Mesodermal cell (in vitro differentiated cells): ENCODE measurements around the gene NDUFA3.

Experiments used
- H3K27ac ChIP-seq: 2 replicates; pipeline ENCODE4 v1.7.0; 2013; ENCODE audit warnings: mild to moderate bottlenecking, low read depth, low read length, moderate library complexity; ENCODE audit not compliant: severe bottlenecking
- H3K36me3 ChIP-seq: 2 replicates; pipeline ENCODE4 v1.7.1; 2013; ENCODE audit warnings: mild to moderate bottlenecking, low read length, moderate library complexity; ENCODE audit not compliant: control insufficient read depth, insufficient read depth
- H3K4me1 ChIP-seq: one replicate; pipeline ENCODE4 v1.7.1; 2013; ENCODE audit warnings: mild to moderate bottlenecking, low read length; ENCODE audit not compliant: insufficient read depth, control insufficient read depth, poor library complexity, severe bottlenecking
- H3K4me3 ChIP-seq: 2 replicates; pipeline ENCODE4 v1.7.0; 2013; ENCODE audit warnings: low read length, control low read depth, mild to moderate bottlenecking; ENCODE audit not compliant: insufficient read depth, poor library complexity, severe bottlenecking; ENCODE audit errors: extremely low read depth
- H3K9me3 ChIP-seq: 2 replicates; pipeline ENCODE4 v1.7.1; 2013; ENCODE audit warnings: mild to moderate bottlenecking, low read length, moderate library complexity; ENCODE audit not compliant: control insufficient read depth
- WGBS, 2 experiments: methylation state at CpG; one replicate each; pipeline ENCODE4 v1.1.5; 2013; ENCODE audit warnings: missing lambda C conversion rate in 2 of 2; ENCODE audit not compliant: insufficient coverage in 2 of 2; 5-methylcytosine and 5-hydroxymethylcytosine counted together

Gene NDUFA3

DNA sequence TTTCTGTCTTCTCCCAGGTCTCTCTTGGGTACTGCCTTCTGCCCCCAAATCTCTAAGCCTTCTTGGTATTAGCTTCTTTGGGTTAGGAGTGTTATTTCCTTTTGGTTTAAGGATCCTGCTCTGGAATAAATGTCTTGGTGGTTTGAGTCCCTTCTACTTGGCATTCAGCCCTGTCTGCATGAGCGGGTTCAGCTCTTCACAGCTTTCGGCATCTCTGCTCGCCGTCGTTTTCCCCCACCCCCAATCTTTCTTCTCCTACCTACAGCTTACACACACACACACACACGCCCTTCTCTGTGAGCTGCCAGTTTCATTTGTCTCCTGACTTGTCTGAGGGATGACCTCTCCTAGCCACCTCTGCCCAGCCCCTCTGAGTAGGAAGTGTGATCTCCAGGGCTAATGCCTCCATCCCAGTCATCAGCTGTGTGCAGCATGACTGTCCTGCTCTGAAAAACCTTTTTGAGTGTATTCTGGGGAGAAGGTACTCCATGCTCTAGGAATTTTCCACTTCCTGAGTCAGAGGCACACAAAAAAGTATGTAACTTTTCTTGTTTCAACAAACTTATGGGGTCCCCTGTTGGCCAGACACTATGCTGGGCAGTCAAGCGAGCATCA, 39.6 kb downstream of the NDUFA3 start:
- Histone ChIP-seq H3K9me3 (no peaks in the 10 kb centered on the region), H3K4me3 (no peak overlapping the region), H3K27ac (no peak overlapping the region), H3K4me1 (peaks cover 21% of the 10 kb centered on the region), H3K36me3 (peaks cover 82% of the 10 kb centered on the region)
- 96% methylated on average over 4 of the region's 7 CpGs; no CpG with 5 or more reads in 1 of the 2 experiments for WGBS, 2 experiments

DNA sequence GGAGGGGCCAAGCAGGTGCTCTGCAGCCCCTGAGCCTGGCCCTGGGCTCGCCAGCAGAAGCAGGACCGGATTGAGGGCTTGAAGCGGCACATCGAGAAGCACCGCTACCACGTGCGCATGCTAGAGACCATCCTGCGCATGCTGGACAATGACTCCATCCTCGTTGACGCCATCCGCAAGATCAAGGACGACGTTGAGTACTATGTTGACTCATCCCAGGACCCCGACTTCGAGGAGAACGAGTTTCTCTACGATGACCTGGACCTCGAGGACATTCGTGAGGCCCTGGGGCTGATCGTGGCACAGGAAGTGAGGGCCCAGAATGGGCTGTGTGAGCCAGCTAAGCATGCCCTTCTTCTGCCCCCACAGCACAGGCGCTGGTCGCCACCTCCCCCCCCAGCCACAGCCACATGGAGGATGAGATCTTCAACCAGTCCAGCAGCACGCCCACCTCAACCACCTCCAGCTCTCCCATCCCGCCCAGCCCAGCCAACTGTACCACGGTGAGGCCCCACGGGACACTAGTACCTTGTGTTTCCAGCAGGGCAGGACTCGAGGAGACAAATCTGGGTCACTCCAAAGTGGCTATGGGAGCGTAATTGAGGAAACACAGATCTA, 43.0 kb downstream of the NDUFA3 start:
- 97 to 98% methylated on average over 24 to 25 of the region's 28 CpGs for WGBS, 2 experiments
- Histone ChIP-seq H3K4me3 (no peak overlapping the region), H3K9me3 (no peaks in the 10 kb centered on the region), H3K4me1 (peaks cover 10% of the 10 kb centered on the region), H3K27ac (no peak overlapping the region), H3K36me3 (peaks cover 100% of the 10 kb centered on the region)

DNA sequence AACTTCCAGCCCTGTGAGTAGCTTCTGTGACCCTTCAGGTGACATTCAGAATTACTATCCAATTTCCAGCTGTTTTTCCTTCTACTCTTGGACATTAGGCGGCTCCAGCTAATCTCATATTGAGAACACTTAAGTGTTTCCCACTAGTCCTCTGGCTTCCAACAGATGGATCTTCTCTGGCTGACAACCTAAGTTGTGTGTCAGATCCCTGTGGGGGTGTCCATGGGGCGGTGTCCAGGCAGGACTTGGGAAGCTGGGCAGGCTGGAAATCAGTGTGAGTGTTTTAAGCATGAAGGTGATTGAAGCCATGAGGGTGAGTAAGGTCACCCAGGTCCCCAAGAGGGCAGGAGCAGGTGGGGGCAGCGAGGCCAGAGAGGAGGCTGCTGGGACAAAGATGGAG, 45.0 kb downstream of the NDUFA3 start:
- peaks cover 100% of the 10 kb centered on the region for H3K36me3 ChIP-seq
- H3K4me1 ChIP-seq: no peaks in the 10 kb centered on the region
- H3K27ac ChIP-seq: no peak overlapping the region
- WGBS, 2 experiments: 92 to 100% methylated on average over 2 of the region's 3 CpGs
- no peak overlapping the region for H3K4me3 ChIP-seq
- H3K9me3 ChIP-seq: no peaks in the 10 kb centered on the region

DNA sequence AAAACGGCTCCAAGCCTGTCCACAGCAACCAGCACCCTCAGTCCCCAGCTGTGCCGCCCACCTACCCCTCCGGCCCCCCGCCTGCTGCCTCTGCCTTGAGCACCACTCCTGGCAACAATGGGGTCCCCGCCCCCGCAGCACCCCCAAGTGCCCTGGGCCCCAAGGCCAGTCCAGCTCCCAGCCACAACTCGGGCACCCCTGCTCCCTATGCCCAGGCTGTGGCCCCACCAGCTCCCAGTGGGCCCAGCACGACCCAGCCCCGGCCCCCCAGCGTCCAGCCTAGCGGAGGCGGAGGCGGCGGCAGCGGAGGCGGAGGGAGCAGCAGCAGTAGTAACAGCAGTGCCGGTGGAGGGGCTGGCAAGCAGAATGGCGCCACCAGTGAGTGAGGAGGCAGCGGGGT, 45.5 kb downstream of the NDUFA3 start:
- no peak overlapping the region for H3K4me3 ChIP-seq
- 94 to 98% methylated on average over 12 to 13 of the region's 19 CpGs for WGBS, 2 experiments
- no peak overlapping the region for H3K27ac ChIP-seq
- H3K36me3 ChIP-seq: peaks cover 100% of the 10 kb centered on the region
- H3K4me1 ChIP-seq: peaks cover 2% of the 10 kb centered on the region
- no peaks in the 10 kb centered on the region for H3K9me3 ChIP-seq

DNA sequence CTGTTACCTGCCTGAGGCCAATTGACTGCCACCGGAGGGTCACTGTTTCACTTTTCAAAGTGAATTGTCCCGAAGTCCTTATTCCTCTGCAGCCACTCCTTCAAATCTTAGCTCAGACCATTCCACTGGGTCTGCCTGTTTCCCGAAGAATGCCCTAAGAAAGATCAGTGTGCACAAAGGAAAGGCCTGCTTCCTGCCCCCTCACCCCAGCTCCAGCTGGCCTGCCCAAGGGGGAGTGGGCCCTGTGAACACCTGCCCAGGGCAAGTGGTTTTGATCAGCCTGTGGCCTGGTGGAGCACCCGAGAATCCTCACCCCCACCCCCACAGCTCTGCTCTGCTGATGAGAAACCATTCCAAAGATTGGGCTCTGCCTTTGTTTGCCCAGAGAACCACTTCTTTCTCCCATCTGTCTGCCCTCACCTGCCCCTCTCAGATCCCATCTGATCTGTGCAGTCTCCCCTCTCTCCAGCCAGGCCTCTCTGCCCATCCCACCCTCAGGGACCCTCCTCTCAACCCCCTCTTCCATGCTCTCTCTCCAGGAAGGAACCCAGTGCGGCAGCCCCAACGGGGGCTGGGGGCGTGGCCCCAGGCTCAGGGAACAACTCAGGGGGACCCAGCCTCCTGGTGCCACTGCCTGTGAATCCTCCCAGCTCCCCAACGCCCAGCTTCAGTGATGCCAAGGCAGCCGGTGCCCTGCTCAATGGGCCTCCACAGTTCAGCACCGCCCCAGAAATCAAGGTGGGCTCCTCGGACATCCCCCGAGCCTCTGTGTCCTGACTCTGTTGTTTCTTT, 46.6 kb downstream of the NDUFA3 start:
- 89 to 91% methylated on average over 10 to 12 of the region's 12 CpGs for WGBS, 2 experiments

DNA sequence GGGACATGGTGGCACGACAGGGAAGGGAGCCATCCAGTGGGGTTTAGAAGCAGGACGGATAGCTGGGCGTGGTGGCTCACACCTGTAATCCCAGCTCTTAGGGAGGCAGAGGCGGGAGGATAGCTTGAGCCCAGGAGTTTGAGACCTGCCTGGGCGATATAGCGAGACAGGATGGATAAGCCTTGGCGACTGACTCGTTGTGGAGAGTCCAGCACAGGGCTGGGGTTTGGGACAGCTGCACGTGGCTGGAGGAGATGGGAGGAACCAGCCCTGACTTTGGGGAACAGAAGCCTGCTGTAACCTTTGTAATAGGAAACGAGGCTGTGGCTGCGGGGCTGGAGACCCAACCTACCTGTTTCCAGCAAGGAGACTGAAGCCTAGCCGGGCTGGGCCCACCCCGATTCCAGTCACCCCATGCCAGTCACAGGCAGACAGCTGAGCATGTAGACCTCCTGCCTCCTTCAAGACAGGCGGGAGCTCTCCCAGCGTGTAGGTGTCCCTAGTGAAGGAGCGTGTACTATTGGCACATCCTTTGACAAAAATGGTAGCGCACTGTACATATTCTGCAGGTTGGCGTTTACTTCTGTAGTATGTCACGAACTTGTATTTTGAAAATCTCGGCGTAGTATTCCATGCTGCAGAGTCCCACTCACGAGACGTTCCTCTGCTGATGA, 48.8 kb downstream of the NDUFA3 start:
- peaks cover 4% of the 10 kb centered on the region for H3K4me1 ChIP-seq
- 94 to 98% methylated on average over 20 to 23 of the region's 23 CpGs for WGBS, 2 experiments
- no peaks in the 10 kb centered on the region for H3K9me3 ChIP-seq
- no peak overlapping the region for H3K4me3 ChIP-seq
- H3K36me3 ChIP-seq: peaks cover 100% of the 10 kb centered on the region
- no peak overlapping the region for H3K27ac ChIP-seq

More for the DNA sequence above, 46.6 kb downstream of the NDUFA3 start:
- Histone ChIP-seq H3K27ac (no peak overlapping the region), H3K4me3 (no peak overlapping the region), H3K36me3 (peaks cover 100% of the 10 kb centered on the region), H3K9me3 (no peaks in the 10 kb centered on the region), H3K4me1 (peaks cover 4% of the 10 kb centered on the region)

DNA sequence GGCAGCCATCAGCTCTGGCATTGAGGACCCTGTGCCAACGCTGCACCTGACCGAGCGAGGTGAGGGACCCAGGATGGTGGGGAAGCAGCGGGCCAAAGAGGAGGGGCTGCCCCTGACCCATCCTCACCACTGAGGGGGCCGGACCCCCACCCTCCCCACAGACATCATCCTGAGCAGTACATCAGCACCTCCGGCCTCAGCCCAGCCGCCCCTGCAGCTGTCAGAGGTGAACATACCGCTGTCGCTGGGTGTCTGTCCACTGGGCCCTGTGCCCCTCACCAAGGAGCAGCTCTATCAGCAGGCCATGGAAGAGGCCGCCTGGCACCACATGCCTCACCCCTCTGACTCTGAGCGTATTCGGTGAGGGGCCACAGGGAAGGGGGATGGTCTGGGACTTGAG, 49.6 kb downstream of the NDUFA3 start:
- WGBS, 2 experiments: 98 to 100% methylated on average over 9 to 10 of the region's 12 CpGs
- Histone ChIP-seq H3K36me3 (peaks cover 99% of the 10 kb centered on the region), H3K4me1 (peaks cover 4% of the 10 kb centered on the region), H3K9me3 (no peaks in the 10 kb centered on the region), H3K4me3 (no peak overlapping the region), H3K27ac (no peak overlapping the region)

DNA sequence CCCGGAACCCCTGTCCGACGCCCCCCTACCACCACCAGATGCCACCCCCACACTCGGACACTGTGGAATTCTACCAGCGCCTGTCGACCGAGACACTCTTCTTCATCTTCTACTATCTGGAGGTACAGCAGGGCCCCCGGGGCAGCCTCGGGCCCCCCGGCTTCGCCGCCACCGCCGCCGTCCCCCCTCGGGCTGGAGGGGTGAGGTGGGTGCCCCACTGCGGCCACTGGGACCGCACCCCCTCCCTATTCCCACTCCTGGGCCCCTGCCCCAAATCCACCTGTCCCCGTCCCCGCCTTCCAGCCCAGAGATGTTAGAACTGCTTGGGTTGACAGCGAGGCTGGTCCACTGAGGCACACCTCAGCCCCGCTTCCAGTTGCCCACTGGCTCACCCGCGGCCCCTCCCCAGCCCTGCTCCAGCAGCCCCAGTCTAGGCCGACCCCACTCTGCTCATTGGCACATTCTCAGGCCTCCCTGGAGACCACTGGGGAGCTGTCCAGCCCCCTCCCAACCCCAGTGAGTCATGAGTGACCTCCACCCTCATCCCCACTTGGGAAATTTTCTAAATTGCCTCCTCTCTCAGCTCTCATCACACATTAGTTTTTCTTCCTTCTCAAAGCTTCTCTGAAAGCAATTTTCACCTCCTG, 50.3 kb downstream of the NDUFA3 start:
- Histone ChIP-seq H3K4me1 (peaks cover 5% of the 10 kb centered on the region), H3K36me3 (peaks cover 96% of the 10 kb centered on the region), H3K27ac (no peak overlapping the region), H3K4me3 (no peak overlapping the region), H3K9me3 (no peaks in the 10 kb centered on the region)
- WGBS, 2 experiments: 98% methylated on average over 10 to 11 of the region's 25 CpGs

DNA sequence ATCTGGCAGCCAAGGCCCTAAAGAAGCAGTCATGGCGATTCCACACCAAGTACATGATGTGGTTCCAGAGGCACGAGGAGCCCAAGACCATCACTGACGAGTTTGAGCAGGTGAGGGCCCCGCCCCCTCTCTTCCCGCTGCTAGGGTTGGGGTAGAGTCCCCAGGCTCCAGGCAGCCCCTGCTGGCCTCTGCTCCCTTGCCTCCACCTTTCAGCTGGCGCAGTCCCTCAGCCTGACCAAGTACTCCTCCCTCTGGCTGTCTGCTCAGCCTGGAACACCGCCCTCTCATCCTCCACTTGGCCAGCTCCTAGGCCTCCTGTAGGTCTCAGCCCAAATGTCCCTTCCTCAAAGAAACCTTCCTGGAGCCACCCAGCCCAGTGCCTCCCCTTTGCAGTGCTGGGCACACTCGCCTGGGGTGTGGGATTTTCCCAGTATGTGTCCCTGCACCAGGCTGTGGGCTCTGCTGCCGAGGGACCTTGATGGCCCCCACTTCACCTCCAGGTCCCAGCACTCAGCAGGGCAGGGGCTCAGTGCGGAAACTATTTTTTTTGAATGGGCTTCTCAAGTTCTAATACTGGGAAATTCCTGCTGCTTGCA, 51.2 kb downstream of the NDUFA3 start:
- Histone ChIP-seq H3K4me3 (no peak overlapping the region), H3K27ac (peak overlapping the region; percentile 45), H3K36me3 (peaks cover 91% of the 10 kb centered on the region), H3K4me1 (peaks cover 13% of the 10 kb centered on the region), H3K9me3 (no peaks in the 10 kb centered on the region)
- 85 to 92% methylated on average over 9 to 10 of the region's 10 CpGs for WGBS, 2 experiments
